ENCODE measurements around the gene LAMA4. TPM values are rescaled to one million over a fixed set of nuclear protein-coding genes. Genes with fewer than 3 reads are reported as not detected.

The LAMA4 gene
- total RNA-seq, 2 experiments from 2014 or later, result not detected

DNA sequence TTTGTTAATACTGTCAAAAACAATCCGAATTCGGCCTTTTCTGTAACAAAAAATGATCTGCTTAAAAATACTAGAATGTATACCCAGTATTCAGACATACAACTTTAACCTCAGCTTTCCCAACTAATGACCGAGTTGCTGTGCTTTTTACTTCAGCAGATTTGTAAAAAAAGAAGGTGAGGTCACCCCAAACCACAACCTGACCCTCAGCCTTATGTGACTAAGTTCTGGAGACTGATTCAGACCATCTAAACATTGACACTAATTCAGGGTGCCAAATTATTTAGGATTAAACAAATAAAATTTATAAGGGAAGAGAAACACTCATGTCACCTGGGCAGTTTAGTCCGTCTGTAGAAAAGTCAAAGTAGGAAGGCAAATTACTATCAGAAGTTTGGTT lies 192.8 kb downstream of the LAMA4 start:
- no peak for DNase-seq
- H3K36me3 Mint-ChIP-seq, result no peaks in the 10 kb centered on the region
- no peaks in the 10 kb centered on the region for H3K27me3 Mint-ChIP-seq
- H3K9me3 Mint-ChIP-seq, result no peaks in the 10 kb centered on the region
- H3K27ac Mint-ChIP-seq, result no peak overlapping the region
- H3K4me1 Mint-ChIP-seq, result no peaks in the 10 kb centered on the region
- no peak overlapping the region for H3K4me3 Mint-ChIP-seq

Other genes starting within 250 kb of the LAMA4 start
- gene CCN6, start 200.5 kb downstream of the LAMA4 start, total RNA-seq, result under 1 TPM; 0.19 to 0.30 TPM
- gene TUBE1, start 167.1 kb downstream of the LAMA4 start, total RNA-seq, result 10 to 100 TPM; 30.3 to 31.1 TPM
- 1 to 10 TPM; 7.9 to 8.7 TPM for gene FAM229B, start 167.0 kb downstream of the LAMA4 start, total RNA-seq
- gene RFPL4B, start 92.8 kb upstream of the LAMA4 start, total RNA-seq, result not detected

Data from activated naive CD8-positive, alpha-beta T cell treated with anti-CD3 and anti-CD28 coated beads for 36 hours (primary cell).